ENCODE data around the gene CD68.

Gene CD68

DNA sequence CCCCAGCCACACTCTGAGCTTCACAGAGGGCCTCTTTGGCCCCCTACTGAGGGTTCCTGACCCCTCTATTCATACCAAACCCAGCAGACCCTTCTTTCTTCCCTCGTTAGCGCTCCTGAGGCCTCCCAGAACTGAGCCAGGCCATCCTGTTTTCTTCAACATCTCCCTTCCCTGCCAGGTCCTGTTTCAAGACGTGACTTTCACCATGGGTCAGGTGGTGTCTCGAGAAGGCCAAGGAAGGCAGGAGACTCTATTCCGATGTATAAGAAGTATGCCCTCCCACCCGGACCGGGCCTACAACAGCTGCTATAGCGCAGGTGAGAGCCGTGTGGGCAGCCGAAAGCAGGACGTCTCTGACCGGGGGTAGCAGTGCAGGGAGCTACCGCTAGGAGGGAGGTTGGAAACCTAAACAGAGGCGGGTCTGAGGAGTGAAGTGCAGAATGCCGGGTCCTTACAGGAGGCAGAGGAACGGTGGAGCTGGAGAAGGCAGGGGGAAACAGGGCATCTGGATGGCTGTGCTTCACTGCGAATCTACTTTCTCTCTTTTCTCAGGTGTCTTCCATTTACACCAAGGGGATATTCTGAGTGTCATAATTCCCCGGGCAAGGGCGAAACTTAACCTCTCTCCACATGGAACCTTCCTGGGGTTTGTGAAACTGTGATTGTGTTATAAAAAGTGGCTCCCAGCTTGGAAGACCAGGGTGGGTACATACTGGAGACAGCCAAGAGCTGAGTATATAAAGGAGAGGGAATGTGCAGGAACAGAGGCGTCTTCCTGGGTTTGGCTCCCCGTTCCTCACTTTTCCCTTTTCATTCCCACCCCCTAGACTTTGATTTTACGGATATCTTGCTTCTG, 19.0 kb upstream of the CD68 start:
- peak; percentile 93 for FAIRE-seq

DNA sequence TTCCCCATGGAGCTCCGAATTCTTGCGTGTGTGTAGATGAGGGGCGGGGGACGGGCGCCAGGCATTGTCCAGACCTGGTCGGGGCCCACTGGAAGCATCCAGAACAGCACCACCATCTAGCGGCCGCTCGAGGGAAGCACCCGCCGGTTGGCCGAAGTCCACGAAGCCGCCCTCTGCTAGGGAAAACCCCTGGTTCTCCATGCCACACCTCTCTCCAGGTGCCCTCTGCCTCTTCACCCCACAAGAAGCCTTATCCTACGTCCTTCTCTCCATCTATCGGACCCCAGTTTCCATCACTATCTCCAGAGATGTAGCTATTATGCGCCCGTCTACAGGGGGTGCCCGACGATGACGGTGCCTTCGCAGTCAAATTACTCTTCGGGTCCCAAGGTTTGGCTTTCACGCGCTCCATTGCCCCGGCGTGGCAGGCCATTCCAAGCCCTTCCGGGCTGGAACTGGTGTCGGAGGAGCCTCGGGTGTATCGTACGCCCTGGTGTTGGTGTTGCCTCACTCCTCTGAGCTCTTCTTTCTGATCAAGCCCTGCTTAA, 18.3 kb upstream of the CD68 start:
- FAIRE-seq: peak; percentile 89

DNA sequence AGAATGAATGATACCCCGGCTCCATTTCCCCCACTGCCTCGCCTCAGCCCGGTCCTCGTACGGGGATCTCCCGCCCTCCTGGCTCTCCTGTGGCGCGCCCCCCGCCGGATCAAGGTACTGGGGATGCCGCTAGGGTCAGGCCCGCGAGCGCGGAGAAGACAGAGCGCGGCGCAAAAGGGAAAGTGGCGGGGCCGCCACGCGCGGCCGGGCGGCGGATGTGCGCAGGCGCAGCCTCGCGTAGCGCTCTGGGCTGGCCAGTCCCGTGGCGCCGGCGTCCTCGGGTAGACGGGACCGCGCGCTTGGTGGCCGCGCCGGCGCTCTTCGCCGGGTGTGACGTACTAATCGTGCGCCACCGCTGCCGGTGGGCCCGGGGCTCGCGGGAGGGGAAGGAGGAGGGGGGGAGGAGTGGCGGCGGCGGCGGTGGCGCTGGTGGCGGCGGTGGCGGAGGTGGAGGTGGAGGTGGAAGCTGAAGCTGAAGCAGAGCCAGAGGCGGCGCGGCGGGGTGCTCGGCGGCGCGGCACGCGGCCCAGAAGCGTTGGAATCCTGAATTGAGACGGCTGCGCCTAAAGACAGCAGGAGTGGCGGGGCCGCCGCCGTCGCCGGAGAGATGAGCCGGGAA, 17.7 kb upstream of the CD68 start, which contains the start of gene SENP3:
SENP3 (plus strand) TSS at position 331 of the 619 bp plus-strand sequence. CDS start 1,158 bp downstream, outside the sequence.
- FAIRE-seq: no peak

DNA sequence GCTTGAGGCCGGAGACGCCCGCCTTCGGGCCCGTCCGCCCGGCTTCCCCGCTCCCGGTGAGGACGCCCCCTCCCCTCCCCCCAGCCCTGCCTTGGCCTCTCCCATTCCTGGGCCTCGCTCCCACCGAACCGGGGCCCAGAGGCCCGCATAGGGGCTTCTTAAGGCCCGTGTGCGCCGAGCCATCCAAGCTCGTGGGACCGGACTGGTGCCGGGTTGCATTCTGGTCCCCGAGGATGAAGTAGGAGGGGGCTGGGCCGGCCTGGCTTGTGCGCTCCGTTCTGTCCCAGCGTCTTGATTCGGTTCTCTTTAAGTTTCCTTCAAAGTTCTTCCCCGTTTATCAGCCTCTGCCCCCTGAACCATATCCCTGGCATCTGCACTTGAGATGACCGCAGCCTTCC, 17.2 kb upstream of the CD68 start:
- no peak for FAIRE-seq

DNA sequence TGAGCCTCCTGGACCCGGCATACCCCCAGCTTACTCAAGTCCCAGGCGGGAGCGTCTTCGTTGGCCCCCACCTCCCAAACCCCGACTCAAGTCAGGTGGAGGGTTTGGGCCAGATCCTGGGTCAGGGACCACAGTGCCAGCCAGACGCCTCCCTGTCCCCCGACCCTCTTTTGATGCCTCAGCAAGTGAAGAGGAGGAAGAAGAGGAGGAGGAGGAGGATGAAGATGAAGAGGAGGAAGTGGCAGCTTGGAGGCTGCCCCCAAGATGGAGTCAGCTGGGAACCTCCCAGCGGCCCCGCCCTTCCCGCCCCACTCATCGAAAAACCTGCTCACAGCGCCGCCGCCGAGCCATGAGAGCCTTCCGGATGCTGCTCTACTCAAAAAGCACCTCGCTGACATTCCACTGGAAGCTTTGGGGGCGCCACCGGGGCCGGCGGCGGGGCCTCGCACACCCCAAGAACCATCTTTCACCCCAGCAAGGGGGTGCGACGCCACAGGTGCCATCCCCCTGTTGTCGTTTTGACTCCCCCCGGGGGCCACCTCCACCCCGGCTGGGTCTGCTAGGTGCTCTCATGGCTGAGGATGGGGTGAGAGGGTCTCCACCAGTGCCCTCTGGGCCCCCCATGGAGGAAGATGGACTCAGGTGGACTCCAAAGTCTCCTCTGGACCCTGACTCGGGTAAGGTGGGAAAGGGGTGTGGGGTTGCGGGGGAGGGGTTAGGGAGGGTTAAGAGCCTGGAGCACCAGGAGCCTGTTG, 16.1 kb upstream of the CD68 start:
- no peak for FAIRE-seq

DNA sequence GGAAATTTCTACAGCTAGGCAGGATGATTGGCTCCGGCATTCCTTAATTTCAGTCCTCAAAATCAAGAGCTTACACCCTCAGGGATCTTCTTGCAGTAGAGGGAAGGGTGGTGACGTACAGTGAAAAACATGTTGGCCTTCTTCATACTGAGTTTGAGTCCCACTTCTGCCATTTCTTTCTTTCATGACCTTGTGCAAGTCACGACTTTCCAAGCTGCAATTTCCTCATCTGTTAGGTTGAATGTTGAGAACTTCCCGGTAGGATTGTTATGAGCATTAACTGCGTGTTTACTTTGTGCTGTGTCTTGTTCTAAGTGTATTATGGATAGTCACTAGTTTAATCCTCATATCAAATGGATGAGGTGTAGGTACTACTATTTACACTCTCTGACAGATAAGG, 9.9 kb upstream of the CD68 start:
- no peak for FAIRE-seq

DNA sequence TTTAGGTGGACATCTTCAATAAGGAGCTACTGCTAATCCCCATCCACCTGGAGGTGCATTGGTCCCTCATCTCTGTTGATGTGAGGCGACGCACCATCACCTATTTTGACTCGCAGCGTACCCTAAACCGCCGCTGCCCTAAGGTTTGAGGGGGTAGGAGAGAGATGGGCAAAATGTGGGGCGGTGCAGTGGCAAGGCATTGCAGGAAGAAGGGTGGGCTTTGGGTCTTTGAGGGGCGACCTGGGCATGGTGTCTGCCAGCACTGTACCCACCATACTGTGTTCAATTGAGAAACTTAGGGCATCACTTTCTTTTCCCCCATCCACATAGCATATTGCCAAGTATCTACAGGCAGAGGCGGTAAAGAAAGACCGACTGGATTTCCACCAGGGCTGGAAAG, 9.1 kb upstream of the CD68 start:
- no peak for FAIRE-seq

DNA sequence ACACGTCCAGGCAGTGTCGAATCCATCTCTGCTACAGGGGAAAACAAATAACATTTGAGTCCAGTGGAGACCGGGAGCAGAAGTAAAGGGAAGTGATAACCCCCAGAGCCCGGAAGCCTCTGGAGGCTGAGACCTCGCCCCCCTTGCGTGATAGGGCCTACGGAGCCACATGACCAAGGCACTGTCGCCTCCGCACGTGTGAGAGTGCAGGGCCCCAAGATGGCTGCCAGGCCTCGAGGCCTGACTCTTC, 7.2 kb upstream of the CD68 start:
- no peak for FAIRE-seq

DNA sequence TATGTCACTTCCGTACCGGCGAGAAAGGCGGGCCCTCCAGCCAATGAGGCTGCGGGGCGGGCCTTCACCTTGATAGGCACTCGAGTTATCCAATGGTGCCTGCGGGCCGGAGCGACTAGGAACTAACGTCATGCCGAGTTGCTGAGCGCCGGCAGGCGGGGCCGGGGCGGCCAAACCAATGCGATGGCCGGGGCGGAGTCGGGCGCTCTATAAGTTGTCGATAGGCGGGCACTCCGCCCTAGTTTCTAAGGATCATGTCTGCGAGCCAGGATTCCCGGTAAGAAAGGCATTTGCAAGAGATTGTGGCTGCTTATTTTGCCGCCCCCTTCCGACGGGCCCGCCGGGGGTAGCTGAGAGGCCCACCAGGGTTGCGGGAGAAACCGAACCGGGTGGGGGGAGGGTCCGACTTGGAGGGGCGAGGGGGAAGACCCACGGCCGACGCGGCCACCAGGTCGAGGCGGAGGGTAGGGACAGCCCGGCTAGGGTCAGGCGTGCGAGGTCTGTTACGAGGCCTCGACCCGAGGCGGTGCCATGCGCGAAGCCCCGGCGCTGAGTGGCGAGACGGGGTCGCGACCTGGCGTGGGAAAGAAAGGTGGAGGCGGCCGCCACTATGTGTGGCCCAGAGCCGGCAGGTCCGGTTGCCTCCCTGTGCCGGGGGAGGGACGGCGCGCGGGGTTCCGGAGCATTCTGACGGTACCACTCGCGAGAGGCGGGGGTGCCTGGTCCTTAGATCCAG, 6.7 kb upstream of the CD68 start:
- FAIRE-seq: peak; percentile 99

DNA sequence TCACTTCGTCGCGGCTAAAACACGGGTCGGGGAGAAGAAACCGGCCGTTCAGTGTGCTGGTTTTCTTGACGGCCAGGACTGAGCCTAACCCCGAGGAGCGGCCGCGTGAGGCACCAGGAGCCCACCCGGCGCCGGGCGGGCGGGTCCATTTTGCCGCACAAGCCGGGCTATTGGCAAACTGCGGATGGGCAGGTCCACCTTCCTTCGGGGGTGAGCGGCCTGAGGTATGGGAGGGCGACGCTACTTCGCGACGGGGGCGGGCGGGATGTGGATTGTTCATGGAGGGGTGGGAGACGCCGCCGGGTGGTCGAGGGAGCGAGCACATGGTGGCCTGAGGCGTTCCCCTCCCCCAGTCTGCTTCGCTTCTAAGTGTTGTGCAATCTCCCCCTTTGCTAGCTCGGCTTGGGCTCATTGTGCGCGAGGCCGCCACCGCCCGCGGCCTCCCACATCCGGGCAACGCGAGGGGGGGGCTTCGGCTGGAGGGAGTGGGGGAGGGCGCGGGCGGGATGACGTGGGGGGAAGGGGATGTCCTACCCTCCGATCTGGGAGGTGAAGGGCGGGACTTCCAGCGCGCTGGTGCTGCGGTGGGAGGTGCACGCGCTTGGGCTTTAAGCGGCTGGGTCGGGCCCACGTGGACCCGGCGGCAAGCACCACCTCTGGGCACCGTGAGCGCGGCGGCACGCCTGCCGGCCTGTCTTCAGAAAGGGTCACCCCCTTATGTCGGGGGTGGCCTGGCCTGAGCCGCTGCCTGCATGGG, 5.9 kb upstream of the CD68 start:
- FAIRE-seq: no peak

DNA sequence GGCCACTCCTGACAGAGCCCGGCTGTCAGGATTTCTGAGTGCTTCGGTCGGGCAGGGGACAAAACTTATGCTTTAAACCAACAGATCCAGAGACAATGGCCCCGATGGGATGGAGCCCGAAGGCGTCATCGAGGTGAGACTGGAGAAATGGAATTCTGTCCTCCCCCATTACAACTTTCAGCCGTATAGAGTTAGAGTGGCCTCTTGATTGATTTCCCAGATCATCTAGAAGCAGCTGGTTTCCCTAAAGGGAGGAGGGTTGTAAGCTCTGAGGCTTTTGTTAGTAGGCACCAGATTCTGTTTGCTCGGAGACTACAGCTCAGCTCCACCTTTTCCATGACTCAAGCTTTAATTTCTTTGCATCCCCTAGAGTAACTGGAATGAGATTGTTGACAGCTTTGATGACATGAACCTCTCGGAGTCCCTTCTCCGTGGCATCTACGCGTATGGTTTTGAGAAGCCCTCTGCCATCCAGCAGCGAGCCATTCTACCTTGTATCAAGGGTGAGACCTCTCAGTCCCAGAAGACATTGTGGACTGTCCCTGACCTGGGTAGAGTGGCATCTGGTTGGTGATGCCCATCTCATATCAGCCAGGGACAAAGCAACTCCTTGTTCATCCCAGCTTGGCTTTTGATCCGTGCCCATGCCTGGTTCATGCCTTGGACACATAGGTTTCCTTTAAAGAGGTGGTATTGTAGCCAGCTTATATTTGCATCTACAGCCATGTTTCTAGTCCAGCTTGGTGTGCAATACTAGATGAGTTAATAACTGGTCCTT, 5.1 kb upstream of the CD68 start:
- no peak for FAIRE-seq

DNA sequence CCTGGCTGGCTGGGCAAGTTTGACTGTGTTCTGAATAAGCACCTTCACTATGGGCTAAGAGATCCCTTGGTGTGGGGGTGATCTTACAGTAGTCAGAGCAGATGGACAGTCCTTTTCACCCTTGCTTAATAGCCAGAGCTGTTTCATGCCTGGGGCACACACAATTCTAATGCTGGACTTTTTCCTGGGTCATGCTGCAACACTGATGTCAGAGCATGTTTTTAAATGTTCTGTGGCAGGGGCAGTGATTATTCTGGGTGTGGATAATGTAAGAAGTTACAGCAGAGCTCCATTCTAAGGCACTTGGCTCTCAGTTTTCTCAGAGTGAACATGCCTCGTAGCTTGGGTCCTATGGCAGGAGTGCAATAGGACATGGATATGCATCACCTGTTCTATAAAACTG, 4.0 kb upstream of the CD68 start:
- FAIRE-seq: no peak

DNA sequence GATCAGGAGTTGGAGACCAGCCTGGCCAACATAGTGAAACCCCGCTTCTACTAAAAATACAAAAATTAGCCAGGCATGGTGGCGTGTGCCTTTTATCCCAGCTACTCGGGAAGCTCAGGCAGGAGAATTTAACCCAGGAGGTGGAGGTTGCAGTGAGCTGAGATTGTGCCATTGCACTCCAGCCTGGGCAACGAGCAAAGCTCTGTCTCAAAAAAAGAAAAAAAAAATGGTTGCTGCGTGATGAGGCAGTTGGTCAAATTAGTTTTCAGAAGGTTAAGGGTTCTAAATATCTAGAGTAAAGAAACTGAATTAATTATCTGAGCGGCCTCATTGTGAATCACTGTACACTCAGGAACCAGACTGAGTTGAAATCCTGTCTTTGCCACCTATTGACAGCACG, 3.5 kb upstream of the CD68 start:
- no peak for FAIRE-seq

DNA sequence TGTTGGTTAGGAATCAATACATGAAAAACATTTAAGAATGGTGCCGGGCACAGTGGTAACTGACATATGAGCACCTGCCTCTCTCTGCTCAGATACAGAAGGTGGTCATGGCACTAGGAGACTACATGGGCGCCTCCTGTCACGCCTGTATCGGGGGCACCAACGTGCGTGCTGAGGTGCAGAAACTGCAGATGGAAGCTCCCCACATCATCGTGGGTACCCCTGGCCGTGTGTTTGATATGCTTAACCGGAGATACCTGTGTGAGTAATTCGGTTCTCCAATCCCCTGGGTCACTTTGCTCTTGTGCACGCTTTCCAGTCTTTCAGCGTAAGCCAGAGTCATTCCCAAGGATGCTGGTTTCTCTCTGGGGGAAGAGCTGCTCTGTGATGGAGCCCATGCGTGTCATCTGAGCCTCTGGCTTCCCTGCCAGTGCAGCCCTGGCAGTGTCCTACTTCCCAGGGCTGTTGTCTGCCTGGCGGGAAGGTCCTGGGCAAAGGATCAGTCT, 3.0 kb upstream of the CD68 start:
- FAIRE-seq: no peak

DNA sequence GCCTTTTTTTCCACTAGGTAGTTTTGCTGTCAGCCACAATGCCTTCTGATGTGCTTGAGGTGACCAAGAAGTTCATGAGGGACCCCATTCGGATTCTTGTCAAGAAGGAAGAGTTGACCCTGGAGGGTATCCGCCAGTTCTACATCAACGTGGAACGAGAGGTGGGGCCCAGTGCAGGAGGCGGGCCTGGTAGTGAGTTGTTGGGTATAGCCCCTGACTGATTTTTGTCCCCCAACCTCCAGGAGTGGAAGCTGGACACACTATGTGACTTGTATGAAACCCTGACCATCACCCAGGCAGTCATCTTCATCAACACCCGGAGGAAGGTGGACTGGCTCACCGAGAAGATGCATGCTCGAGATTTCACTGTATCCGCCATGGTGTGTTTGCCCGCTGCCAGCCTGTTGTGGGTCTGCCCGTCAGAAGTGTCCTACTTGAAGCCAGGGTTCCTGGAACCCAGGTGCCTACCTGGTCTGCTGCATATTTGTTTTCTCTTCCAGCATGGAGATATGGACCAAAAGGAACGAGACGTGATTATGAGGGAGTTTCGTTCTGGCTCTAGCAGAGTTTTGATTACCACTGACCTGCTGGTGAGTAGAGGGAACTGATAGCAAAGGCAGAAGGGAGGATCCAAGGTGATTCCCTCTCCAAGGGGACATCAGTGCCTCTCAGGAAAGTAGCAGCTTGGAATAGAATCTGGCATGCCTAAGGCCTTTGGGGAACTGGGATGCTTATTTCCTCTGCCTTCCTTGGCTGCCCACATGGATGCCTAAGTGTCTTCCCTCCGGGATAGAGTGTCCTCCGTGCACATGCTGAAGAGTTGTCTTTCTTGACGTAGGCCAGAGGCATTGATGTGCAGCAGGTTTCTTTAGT, 1.9 kb upstream of the CD68 start:
- no peak for FAIRE-seq

DNA sequence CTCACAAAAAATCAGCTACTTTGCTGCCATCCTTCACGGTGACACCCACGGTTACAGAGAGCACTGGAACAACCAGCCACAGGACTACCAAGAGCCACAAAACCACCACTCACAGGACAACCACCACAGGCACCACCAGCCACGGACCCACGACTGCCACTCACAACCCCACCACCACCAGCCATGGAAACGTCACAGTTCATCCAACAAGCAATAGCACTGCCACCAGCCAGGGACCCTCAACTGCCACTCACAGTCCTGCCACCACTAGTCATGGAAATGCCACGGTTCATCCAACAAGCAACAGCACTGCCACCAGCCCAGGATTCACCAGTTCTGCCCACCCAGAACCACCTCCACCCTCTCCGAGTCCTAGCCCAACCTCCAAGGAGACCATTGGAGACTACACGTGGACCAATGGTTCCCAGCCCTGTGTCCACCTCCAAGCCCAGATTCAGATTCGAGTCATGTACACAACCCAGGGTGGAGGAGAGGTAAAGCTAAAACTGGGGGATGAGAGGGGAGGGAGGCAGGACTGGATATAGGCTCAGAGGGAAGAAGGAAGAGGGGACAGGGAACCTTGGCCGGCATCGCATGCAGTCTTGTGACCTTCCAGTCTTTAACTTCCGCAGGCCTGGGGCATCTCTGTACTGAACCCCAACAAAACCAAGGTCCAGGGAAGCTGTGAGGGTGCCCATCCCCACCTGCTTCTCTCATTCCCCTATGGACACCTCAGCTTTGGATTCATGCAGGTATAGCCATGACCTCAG, 581 bp downstream of the CD68 start:
- peak; percentile 48 for FAIRE-seq

DNA sequence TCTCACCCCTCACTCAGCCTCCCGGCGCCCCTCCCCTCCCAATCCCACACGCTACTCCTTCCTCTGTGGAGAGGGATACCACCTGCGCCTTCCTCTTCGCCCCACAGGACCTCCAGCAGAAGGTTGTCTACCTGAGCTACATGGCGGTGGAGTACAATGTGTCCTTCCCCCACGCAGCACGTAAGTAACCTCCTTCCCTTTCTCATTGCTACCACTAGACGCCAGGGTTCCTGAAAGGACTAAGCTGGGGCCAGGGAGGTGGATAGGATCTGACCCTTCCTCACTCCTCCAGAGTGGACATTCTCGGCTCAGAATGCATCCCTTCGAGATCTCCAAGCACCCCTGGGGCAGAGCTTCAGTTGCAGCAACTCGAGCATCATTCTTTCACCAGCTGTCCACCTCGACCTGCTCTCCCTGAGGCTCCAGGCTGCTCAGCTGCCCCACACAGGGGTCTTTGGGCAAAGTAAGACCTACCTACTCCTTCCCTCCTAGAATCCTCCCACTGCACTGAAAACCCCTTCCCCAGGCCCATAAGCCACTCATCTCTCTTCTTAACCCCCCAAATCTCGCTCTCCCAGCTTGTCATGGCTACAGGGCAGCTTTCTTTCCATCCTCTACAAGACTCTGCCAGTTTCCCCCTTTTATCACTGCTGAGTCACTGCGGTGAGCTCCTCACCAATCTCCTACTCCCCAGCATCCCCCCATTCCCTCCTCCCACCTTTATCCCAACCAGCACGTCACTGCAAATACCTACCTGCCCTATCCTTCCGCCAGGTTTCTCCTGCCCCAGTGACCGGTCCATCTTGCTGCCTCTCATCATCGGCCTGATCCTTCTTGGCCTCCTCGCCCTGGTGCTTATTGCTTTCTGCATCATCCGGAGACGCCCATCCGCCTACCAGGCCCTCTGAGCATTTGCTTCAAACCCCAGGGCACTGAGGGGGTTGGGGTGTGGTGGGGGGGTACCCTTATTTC, 1.5 kb downstream of the CD68 start:
- FAIRE-seq: no peak

Measured in G401.6 (cell line).